Cardiac fibroblast (primary cell): Measurements from ENCODE around the gene TNIP3.

Source experiments
- DNase-seq, 2 donors: peaks; one replicate each; pipeline versions ENCODE4 v3.0.0 to v3.0.0-alpha.2; 2010; ENCODE audit warnings: low read depth in 2 of 2
- H3K4me3 ChIP-seq, 2 donors: replicated peaks in 1 of 2; 1 replicate in 1 of 2; 2 replicates in 1 of 2; pipeline ENCODE4 v1.5.1; 2011; ENCODE audit warnings: low read depth in 2 of 2, low read length in 2 of 2, mild to moderate bottlenecking in 2 of 2, moderate library complexity in 1 of 2
- TF ChIP-seq, protein P1 (sequence below): IDR thresholded peaks from one replicate; pipeline ENCODE4 v1.5.1; 2011; ENCODE audit warnings: low read depth, mild to moderate bottlenecking, low read length, inconsistent platforms

TNIP3 gene

DNA sequence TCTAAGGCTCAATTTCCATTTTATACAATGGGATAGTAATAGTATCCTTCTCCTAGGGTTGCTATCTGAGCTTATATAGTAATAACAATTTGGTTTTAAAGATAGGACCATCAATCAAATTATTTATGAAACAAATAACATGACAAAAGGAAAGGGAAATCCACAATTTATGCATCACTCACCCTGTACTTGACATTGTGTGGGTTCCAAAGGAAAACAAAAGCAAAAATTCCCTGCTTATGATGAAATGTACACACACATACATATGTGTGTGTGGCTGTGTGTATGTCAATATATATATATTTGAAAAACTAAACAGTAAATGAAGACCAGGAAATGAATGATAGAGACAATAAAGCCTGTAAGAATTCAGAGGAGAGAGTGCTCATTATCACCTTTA, 2.9 kb upstream of the TNIP3 start:
- no peak for DNase-seq
- H3K4me3 ChIP-seq = no peak overlapping the region
- TF ChIP-seq, protein P1, sequence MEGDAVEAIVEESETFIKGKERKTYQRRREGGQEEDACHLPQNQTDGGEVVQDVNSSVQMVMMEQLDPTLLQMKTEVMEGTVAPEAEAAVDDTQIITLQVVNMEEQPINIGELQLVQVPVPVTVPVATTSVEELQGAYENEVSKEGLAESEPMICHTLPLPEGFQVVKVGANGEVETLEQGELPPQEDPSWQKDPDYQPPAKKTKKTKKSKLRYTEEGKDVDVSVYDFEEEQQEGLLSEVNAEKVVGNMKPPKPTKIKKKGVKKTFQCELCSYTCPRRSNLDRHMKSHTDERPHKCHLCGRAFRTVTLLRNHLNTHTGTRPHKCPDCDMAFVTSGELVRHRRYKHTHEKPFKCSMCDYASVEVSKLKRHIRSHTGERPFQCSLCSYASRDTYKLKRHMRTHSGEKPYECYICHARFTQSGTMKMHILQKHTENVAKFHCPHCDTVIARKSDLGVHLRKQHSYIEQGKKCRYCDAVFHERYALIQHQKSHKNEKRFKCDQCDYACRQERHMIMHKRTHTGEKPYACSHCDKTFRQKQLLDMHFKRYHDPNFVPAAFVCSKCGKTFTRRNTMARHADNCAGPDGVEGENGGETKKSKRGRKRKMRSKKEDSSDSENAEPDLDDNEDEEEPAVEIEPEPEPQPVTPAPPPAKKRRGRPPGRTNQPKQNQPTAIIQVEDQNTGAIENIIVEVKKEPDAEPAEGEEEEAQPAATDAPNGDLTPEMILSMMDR = no peak

DNA sequence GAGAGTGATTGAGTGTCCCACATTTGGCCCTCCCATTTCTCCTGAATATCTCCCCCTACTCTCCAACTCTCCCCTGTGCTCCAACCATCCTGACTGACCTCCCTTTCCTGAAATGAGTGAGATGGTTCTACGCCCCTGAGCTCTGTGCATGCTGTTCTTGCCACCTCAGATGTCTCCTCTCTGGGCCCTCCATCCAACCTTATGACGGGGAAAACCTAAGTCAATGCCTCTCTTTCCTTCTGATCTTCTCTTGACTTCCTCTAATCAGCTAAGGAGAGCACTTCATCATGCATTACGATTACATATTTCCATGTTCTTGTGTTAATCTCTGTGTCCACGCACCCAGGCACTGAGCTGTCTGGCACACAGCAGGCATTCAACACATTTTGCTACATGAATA, 1.1 kb upstream of the TNIP3 start:
- TF ChIP-seq, protein P1 = no peak
- H3K4me3 ChIP-seq = no peak overlapping the region
- DNase-seq = no peak

DNA sequence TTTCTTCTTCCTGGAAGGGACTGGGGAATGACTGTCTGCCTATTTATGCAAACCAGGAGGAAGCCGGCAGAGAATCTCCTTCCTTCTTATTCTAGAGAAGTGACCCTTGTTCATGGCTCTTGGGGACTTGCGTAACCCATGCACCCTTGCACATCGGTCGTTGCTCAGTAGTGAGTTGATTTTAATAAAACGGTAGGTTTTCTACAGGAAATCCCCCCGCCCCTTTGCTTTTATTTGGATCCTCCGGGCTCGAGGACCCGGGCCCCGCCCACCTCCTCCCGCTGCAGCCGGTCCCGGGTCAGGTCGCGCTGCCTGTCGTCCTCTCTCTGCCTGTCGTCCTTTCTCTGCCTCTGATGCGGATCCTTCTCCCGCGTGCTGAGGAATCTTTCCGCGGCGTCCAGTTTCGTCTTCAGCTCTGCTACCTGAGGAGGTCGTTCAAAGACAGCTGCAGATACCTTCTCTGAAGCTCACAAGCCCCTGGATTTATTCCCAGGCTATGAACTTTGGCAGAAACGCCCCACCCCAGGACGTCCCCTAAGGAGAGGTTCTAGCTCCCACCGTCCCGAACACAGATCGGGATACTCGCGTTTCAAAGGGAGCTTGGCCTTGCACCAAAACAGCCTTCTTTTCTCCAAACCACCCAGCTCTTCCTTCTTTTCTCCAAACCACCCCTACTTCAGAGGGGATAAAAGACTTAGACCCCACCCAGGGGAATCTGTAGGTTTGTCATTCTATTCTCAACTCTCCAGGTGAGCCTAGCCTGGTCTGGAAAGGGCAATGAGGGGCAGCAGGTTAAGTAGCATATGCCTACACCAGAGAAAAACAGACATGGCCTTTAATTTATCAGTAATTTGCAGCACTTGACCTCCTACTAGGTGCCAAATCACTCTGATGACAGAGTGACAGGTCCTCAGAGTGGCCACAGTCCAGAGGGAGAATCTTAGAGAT, 7.0 kb downstream of the TNIP3 start:
- peak overlapping the region; percentile 42 to 50 for H3K4me3 ChIP-seq
- TF ChIP-seq, protein P1 = no peak
- peak; percentile 27 to 48 for DNase-seq

DNA sequence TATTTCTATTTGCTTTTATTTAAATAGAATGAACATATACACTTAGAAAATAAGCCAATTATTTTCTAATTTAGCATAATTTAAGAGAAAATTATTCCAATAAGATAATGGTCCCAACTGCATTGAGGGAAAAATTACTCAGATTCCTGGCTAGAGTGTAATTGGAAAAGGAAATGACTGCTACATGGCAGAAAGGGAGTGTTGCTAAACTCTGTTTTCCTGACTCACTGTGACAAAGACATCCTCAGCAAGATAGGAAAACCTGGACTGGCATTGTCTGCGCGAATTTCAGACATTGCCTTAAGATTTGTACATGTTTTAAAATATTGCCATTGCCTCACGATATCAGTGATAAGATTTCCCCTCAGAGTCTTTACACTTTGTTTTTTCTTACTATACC, 8.2 kb downstream of the TNIP3 start:
- H3K4me3 ChIP-seq = peak overlapping the region in 1 of 2 donors; percentile 42
- TF ChIP-seq, protein P1 = no peak
- DNase-seq = peak; percentile 86 to 95

DNA sequence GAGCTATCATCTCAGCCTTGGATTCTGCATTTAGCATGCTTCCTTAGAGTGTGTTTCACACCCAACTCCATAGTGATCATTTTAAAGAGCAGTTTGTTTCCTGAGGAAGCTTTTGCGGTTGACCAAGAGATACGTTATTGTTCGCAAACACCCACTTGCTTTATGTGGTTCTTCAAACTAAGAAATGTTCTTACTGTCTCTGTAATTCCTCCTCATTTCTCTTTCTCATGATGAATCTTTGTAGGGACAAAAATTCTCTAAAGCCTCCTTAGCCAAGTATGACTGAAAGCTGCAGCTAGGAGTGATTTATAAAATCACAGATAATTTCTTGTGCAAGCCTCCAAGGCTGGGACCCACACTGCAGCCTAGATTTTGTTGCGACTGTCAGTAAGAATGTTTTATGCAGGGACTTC, 10.0 kb downstream of the TNIP3 start:
- no peak for DNase-seq
- TF ChIP-seq, protein P1 = no peak
- no peak overlapping the region for H3K4me3 ChIP-seq

DNA sequence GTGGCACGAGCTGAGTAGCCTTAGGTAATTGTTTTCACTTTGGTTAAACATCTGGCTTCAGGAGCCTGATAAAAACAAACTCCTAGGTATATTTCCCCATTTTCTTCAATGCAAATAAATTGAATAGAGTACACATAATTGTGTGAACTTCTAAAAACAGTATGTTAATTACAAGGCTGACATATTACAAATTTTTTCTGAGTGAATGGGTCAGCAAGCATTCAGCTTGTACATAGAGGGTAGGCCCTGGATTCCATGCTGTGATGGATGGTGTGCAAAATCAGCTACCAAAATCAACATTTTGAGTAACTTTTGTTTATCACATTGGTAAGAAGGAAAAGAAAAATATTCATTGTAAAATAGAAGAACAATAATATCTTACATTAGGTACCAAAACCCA, 12.2 kb downstream of the TNIP3 start:
- TF ChIP-seq, protein P1 = no peak
- no peak overlapping the region for H3K4me3 ChIP-seq
- DNase-seq = no peak

DNA sequence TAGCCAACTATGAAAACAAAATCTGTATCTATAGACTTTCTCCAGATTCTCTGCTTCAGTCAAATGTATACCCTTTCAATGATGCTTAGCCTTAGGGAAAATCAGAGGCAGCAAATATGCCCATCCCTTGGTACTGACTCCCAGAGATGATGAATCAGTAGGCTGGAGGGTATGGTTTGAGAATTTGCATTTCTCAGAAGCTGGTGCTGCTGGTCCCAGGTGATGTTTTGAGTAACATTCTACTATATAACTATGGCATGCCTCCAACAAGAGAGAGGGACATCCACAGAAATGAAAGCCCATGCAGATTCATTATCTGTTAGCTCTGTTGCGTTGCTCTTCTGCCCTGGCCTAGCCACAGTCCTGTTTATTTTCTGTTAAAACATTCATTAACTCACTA, 13.6 kb downstream of the TNIP3 start:
- TF ChIP-seq, protein P1 = no peak
- no peak for DNase-seq
- no peak overlapping the region for H3K4me3 ChIP-seq
